GM12878 (cell line): ENCODE data around the gene CD300A.

ENCODE experiments used
- CTCF ChIP-seq, 3 experiments: IDR thresholded peaks in 2 of 3; conservative IDR thresholded peaks in 1 of 3; 2 replicates each; pipeline ENCODE4 v1.5.1; 2011; ENCODE audit warnings: low read depth in 3 of 3, low read length in 3 of 3, mild to moderate bottlenecking in 3 of 3, control low read depth in 2 of 3, moderate library complexity in 2 of 3, inconsistent platforms in 1 of 3, mixed read lengths in 1 of 3; ENCODE audit not compliant: control insufficient read depth in 2 of 3, insufficient read depth in 1 of 3; ENCODE audit errors: extremely low read depth in 1 of 3
- USF1 ChIP-seq: IDR thresholded peaks from 2 replicates; pipeline ENCODE4 v1.6.1; 2011; ENCODE audit warnings: borderline replicate concordance, low read depth, mild to moderate bottlenecking, moderate library complexity, mixed read lengths, low read length; ENCODE audit not compliant: insufficient read depth; ENCODE audit errors: extremely low read length
- ZNF384 ChIP-seq: IDR thresholded peaks from 2 replicates; pipeline ENCODE4 v1.6.1; 2012; ENCODE audit warnings: low read depth, mild to moderate bottlenecking, low read length, improper control_type of control experiment, borderline replicate concordance
- ZNF592 ChIP-seq: fragments of 450-650 bp; IDR thresholded peaks from 2 replicates; pipeline ENCODE4 v1.6.1; 2017; ENCODE audit warnings: mild to moderate bottlenecking, moderate library complexity

- TF ChIP-seq ZNF592 (no peak), ZNF384 (no peak), USF1 (no peak), CTCF (IDR thresholded peaks at IDR 0.05 in 2 of 3, conservative IDR thresholded peaks at IDR 0.05 in 1 of 3; ENCODE audit: control insufficient read depth in 2 of 3, extremely low read depth in 1 of 3, insufficient read depth in 1 of 3, low read depth in 3 of 3, low read length in 3 of 3) (no peak)
Measured at GRCh38 chr17:74444406-74444805, 22.0 kb upstream of the CD300A start.
